NK-92 treated with Interleukin-12 subunit alpha and Interleukin-12 subunit beta, amount 100 ng/mL, for 24 hours (cell line): ENCODE measurements around the gene ATG2B.

Source experiments
- DNase-seq: peaks from one replicate; lab custom pipeline; 2025; lab: John Stamatoyannopoulos, UW

Gene ATG2B

DNA sequence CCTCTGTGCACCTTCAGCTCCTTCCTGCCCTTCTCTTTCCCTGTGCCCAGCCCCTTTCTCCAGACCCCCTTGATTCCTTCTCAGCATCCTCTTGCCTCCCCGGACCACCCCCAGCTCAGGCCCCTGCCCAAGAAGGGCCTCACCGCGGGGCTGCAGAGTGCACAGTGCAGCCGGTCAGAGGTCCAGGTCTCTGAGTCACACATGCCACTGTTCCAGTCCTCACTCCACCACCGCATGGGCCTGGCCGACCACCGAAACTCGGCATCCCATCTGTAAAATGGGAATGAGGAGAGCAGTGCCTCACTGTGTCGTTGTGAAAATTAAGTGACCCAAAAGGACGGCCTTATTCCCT, 93.8 kb downstream of the ATG2B start:
- no peak for DNase-seq

DNA sequence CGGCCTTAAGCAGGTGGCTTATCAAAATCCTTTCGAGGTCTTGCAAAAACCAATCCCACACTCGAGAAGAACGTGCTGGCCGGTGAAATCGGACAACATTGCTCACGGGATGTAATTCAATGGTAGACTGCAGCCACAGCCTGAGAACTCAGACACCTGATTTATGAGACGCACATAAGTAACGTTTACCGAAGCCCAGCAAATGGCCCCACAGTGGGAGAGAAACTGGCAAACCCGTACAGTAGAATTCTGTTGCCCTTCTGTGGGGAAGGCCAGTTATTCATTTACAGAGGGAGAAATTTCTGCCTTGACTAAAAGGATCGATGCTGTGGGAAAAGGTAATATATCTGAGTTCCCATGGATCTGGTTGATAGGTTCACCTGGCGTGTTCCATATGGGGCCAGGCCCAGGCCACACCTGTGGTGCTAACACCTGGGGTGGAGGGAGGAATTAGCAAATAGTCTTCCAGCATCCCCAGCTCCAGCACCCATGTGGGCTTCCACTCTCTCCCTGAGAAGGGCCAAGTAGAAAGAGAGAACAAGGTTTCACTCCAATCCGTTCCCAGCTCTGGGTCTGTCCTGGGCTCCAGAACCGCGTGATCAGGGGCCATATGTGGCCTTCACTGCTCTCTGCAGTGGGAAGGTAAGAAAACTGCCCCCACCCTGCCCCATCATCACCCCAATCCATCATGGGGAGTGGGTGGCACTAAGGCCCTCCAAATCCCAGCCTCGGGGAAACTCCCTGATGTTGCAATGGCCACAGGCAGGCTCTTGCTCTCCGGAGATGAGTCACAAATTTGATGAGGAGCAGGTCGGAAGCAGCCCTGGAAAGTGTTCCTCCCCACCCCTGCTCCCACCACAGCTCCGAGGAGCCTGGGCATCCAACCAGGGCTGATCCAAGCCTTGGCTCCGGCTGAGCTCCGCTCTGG, 94.4 kb downstream of the ATG2B start:
- no peak for DNase-seq

DNA sequence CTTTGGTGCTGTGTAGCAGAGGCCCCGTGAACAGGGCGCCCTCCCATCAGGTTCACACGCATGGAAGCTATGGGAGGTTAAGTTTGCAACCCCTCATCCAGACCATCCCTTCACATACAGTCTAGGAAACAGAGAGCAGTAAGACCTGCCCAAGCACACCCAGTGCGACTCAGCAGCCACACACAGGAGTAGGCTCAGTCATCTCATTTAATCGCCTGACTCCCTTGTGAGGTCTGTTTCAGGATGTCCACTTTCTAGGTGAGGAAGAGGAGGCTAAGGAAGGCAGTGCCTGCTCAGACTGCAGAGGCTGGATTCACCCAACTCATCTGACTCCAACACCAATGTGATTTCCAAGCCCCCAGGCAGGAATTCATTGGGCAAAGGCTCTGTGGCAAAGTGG, 95.2 kb downstream of the ATG2B start:
- no peak for DNase-seq

DNA sequence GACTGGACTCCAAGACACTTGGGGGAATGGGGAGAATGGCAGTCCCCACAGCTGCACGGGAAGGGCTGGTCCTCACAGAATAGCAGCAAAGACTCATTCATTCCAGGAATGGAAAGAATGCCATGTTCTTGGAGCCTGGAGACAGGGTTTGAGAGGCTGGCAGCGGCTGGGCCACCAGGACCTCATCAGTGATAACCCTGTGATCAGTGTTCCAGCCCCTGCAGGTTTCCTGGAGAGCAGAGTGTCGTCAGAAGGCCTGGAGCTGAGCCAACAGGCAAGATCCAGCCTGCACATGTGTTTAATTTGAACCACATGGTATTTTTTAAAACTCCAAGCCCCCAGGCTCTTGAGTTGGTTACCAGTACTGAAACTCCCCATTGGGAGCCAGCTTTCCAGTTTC, 95.8 kb downstream of the ATG2B start:
- DNase-seq = no peak

DNA sequence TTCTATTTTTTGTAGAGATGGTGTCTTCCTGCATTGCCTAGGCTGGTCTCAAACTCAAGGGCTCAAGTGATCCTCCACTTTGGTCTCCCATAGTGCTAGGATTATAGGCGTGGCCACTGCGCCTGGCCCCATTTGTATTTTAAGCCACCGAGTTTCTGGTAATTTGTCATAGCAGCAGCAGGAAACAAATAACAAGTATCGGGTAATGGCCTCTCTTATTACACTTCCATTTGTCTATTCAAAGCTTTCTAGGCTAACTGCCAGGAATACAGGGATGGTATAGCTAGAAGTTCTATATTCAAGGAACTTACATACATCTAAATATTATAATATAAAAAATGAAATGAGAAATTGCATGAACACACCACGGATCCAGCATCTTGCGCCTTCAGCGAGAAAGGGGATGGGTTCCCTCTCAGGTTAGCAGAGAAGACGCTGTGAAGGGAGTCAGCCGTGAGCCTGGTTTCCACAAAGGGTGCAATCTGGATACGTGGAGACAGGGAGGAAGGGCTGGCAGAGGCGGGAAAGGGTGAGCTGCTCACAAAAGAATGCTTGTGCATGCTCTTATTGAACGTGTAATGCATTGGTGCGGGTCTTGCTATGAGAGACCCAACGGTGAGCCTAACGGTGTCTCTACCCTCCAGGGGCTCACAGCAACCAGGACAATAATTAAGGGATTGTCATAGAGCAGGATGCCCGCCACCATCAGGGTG, 97.6 kb downstream of the ATG2B start:
- no peak for DNase-seq

DNA sequence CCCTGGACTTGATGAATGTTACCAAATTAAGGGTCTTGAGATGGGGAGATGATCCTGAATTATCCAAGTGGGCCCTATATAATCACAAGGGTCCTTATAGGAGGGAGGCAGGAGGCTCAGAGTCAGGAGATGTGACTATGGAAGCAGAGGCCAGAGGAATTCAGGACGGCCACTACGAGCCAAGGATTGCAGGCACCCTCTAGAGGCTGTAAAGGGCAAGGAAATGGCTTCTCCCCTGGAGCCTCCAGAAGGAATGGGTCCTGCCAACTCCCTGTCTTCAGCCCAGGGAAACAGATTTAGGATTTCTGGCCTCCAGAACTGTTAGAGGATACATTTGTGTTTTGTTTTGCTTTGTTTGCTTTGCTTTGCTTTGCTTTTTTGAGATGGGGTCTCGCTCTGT, 98.3 kb downstream of the ATG2B start:
- DNase-seq = no peak

DNA sequence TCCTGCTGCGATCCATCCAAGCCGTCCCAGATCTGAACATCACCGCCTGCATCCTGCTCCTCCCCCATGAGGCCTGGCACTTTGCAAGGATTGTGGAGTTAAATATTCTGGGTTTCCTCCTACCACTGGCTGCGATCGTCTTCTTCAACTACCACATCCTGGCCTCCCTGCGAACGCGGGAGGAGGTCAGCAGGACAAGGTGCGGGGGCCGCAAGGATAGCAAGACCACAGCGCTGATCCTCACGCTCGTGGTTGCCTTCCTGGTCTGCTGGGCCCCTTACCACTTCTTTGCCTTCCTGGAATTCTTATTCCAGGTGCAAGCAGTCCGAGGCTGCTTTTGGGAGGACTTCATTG, 99.0 kb downstream of the ATG2B start:
- DNase-seq = no peak

DNA sequence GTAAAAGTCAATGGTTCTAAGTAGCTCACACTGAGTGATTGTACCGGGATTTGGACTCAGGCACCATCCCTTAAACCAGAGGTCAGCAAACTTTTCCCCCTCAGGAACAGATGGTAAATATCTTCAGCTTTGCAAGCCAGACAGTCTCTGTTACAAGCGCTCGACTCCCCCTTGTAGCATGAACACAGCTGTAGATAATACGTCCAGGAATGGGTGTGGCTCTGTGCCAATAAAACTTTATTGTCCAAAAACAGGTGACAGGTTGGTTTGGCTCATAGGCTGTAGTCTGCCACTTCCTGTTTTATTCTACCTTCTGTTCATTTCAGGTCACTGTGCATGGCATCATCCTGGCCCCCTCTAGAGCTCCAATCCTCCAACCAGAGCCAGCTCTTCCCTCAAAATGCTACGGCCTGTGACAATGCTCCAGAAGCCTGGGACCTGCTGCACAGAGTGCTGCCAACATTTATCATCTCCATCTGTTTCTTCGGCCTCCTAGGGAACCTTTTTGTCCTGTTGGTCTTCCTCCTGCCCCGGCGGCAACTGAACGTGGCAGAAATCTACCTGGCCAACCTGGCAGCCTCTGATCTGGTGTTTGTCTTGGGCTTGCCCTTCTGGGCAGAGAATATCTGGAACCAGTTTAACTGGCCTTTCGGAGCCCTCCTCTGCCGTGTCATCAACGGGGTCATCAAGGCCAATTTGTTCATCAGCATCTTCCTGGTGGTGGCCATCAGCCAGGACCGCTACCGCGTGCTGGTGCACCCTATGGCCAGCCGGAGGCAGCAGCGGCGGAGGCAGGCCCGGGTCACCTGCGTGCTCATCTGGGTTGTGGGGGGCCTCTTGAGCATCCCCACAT, 99.6 kb downstream of the ATG2B start:
- DNase-seq = no peak

DNA sequence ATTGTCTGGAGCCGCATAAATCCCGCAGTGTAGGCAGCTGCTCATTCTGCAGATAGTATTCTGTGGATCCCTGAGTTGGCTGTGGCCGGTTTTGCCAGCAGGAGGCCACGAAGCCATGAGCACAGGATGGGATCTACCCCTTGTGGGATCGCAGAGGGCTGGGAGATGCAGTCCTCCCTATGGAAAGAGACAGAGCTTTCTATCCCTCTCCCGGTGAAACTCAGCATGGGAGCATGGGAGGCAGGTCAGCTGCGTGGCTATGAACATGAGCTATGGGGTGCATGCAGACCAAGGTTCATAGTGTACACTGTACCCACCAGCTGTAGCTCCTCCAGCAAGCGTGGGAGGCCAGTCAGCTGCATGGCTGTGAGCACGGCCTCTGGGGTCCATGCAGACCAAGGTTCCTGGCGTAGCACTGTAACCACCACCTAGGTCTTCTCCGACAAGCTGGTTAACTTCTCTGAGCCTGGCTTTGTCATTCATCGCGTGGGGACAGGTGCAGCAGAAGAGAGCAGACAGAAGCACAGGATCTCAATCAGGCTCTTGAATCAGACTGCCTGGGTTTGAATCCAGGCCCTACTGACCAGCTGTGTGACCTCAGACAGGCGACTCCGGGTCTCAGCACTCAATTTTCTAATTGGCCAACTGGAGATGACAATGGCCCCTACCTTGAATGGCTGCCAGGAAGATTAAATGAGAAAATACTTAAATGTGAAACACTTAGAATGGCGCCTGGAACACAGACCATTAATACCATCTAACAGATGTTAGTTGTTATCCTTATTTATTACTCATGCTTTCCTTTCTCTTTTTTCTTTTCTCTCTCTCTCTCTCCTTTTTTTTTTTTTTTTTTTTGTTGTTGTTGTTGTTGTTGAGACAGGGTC, 101.1 kb downstream of the ATG2B start:
- DNase-seq = no peak

DNA sequence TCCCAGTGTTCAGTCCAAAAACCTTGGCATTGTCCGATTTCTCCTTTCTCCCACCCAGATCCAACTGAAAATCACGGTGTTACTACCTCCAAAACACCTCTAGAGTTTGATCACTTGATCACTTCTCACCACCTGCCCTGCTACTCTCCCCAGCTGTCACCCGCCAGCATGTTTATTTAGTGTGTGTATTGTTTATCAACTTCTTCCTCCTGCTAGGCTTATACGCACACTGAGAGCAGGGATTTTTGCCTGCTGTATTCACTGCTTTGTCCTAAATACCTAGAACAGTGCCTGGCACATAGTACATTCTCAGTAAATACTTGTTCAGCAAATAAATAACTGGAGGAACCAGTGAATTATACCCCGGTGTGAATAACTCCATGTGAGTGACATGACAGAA, 102.1 kb downstream of the ATG2B start:
- DNase-seq = no peak

DNA sequence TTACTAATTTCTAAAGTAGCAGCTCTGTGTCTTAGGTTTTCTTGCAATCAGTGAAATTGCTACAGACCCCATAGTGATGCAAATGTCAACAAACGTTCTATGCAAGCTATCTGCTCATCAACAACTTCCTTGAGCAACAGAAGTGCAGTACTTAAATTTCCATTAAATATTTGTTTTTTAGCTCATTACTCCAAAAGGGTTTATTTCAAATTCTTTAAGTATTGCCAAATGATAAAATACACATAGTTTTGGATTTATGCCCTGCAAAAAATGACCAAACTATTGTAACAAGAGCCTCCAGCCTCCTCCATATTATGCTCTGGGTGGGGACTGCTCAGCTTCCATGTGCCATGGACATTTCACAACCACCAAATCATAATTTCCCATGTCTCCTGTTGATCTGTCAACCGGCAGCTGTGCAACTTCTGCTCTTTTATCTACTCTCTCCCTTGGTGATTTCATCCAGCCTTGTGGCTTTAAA, 102.8 kb downstream of the ATG2B start:
- DNase-seq = no peak

DNA sequence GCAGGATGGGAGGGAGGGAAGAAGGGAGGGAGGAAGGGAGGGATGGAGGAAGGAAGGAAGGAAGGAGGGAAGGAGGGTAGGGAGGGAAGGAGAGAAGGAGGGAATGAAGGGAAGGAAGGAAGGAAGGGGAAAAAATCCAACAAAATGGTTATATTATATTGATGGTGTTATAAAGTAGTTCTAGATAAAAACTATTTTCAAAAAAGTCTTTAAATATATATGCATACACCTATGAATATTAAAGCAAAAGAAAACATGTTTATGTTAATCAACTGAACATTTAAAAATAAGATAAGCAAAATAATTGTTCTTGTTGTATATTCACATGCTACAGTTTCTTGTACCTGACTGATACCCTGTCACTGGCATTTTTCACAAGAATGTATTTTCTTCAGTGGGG, 105.2 kb downstream of the ATG2B start:
- DNase-seq = no peak

DNA sequence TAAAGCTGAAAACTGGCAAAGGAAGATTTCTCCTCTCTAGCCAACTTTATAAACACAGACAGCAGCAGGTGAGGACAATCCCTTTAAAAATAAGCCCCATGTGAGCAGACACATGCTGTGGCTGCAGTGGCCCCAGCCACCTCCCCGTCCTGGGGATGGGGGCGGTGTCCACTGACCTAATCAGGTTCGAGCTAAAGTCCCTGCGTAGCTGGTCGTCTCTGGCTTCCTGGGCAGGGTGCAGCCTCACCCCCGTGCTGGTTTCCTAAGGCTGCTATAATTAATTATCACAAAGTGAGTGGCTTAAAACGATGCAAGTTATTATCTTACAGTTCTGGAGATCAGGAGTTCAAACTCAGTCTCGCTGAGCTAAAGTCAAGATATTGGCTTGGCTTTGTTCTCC, 106.1 kb downstream of the ATG2B start:
- no peak for DNase-seq

DNA sequence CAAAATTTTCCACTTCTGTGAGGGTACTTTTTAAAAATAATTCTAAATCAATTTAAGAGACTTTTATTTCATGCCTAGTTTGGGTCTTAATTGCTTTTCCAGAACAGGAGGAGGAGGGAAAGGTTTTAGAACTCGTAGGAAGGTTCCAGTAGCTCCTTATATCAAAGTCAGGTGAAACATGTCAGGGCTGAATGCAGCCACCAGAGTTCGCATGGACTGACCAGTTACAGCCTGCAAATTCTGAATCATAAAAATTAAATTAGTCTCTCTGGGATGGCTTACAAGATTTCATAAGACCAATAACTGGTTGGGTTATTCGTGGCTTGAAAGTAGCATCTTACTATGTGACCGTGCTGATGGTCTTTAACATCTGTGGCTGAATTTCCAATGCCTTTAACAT, 106.7 kb downstream of the ATG2B start:
- DNase-seq = no peak

DNA sequence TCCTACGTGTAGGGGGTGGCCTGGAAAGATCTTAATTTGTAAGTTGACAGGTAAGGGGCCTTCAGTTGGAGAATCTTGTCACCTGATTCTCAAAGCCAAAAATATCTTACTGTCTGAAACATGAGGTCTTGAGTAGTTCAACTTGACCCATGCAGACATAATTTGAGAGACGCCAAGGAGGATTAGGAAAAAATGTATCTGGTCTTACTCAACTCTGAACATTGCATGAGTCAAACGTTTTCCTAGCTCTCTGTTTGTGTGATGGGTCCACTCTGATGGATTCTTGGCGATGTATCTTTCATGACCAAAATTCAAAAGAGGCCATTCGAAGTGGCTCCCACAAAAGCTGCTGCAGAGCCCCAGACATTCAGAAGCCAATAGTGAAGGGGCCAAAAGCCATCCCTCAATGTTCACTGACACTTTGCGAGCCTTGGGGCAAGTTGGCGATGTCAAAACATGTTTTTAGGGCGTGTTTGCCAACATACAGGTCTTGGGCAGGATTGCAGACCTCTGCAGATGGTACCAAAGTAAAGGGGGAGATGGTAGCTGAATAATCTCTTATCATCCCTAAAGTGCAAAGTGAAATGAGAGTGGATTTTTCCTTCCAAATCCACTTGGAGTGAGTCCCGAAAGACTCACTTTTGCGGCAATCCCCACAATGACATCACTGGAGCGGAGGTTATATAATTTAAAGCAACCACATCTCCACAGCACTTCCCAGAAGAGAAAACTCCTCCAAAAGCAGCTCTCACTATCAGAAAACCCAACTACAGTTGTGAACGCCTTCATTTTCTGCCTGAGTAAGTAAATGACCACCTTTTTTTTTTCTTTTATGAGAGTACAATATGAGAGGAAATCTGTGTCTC, 107.4 kb downstream of the ATG2B start, which contains the start of gene BDKRB1:
TSS of gene BDKRB1 (plus strand) at position 710 of the 866 bp plus-strand sequence. CDS start 7,473 bp downstream, outside the sequence.
- DNase-seq = no peak

DNA sequence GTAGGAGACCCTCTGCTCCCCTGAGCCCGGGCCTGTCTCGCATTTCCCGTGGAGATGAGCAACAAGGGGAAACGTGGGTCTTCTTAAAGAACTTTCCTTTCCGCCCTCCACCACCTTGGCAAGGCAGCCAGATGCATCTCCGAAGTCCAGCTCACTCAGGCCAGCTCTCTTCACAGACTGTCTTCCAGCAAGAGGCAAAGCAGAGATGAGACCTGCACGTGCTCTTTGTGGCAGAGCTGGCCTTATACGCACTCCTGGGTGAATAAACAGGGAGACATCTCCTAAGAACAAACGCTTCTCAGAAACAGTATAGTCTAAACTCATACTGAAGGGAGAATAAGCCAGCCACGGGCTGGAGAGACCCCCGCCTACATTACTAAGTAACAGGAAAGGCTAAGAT, 108.5 kb downstream of the ATG2B start:
- no peak for DNase-seq

DNA sequence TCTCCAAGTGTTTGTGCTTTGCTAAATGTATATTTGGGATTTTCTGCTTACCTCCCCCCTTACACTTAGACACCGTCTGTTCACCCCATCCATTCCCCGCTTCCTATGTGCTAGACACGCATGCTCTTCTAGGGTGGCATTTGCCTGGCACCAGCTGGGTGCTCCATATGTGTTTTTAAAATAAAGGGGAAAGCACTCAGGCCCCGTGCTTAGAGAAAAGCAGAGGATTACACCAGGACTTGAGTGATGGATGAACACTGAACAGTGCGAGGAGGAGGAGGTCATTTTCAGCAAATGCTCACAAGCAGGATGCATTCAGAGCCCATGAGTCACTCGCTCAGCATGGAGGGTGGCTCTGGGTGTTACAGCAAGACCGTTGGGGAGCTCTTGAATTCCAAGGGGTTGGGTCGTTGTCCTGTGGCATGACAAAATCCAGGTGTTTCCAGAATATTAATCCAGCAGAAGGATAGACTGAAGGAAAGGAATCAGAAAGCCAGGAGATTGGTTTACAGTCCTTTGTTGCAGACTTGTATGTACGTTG, 110.1 kb downstream of the ATG2B start:
- no peak for DNase-seq

DNA sequence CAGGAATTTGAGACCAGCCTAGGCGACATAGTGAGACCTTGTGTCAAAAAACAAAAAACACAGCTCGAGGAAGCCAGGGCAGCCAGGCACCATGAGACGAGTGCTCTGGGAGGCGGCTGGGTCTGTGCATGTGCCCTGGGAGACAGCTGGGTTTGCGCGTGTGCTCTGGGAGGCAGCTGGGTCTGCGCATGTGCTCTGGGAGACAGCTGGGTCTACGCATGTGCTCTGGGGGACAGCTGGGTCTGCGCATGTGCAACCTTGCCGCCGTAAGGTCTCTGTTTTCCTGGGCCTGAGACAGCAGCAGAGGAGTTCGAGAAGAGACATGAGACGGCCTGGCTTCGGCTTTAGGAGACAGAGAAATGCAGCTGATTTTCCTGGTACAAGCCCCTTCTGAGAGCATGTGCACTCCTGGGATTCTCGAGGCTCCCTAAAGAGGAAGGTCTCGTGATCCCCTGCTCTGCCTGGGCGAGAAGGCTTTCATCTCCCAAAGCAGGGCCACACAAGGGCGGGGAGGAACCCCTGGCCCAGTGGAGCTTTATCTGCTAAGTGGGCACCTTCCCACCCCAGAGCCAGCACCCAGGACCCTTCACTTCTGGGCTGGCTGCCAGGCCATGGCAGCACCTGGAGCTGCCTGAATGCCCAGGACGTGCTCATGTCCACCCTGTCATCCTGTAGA, 110.7 kb downstream of the ATG2B start:
- no peak for DNase-seq

DNA sequence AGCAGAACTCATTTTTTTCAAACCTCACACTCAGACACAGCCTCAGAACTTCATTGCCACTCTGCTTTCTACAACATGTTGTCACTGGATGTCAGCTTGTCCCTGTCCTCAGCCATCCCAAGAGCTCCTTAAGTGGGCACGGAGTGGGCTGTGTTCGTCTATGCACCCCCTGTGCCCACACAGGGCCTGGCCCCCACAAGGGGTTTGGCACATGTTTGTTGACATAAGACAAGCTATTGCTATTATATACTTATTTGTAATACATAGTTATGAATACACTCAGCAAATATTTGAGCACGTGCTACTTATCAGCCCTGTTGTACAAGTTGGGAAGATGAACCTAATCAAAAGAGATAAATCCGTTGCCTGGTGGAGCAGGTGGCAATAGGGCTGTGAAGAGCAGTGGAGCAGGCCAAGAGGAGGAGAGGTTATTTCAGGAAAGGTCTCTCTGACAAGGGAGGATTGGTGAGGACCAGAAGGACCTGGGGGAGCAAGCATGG, 111.4 kb downstream of the ATG2B start:
- DNase-seq = no peak
